Measurements from ENCODE around the gene SLC2A5. TPM values are rescaled to one million over a fixed set of nuclear protein-coding genes. Genes with fewer than 3 reads are reported as not detected.

Gene SLC2A5
- total RNA-seq, 1 experiment from 2014 or later, result not detected

DNA sequence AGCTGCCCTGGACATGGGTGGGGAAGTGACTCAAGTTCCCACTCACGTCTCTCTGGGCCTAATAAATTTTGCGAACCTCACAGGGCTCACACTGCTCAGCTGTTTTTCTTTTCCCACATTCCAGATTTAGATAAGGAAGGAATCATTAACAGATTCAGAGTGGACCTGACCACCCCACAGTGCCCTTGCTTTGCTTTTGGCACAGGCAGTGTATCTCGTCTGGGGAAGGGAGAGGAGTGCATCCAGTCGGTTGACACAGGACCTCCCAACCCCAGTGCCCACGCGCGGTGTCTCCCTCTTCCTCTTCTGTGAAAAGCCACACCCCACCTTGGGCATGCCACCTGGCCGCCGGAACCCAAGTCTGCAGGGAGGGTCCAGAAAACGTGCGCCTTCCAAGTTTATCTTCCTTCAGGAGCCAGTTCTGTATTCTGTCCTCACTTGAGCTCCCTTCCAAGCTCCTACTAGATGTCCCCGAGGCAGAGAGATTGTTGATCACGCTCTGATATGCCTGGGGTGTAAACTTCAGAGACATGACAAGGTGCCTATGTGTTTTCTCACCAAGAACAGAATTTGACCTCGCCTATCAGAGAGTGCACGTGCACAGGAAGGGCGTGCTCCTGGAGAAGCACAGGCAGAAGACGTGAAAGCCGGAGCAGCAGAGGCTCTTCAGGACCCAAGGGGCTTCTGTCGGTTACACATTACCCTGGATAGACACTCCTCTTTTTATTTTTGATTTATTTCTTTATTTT lies 9.5 kb upstream of the SLC2A5 start:
- Histone ChIP-seq H3K9me3 (ENCODE audit: low read length) (no peaks in the 10 kb centered on the region), H3K4me3 (ENCODE audit: low read length) (no peak overlapping the region), H3K4me1 (ENCODE audit: insufficient read depth, low read length) (peaks cover 36% of the 10 kb centered on the region), H3K4me2 (ENCODE audit: low read length) (no peak overlapping the region; the same call in 1 of the 2 replicates), H3K36me3 (ENCODE audit: low read depth, low read length) (no peaks in the 10 kb centered on the region), H3K9me2 (replicated peaks; ENCODE audit: low read length) (no peaks in the 10 kb centered on the region), H2AFZ (ENCODE audit: low read length) (peak overlapping the region; percentile 19; the same call in 1 of the 2 replicates), H3K27ac (ENCODE audit: low read length) (peak overlapping the region; percentile 66), H4K20me1 (ENCODE audit: low read length) (no peaks in the 10 kb centered on the region), H3F3A (ENCODE audit: low read length, unreplicated experiment) (peaks cover 4% of the 10 kb centered on the region), H3K27me3 (ENCODE audit: low read length) (no peaks in the 10 kb centered on the region), H3K79me2 (ENCODE audit: low read length) (no peaks in the 10 kb centered on the region), H3K9ac (ENCODE audit: low read length) (peak overlapping the region; percentile 41; the same call in 1 of the 2 replicates)
- BruUV-seq (replicated peaks), result no TSS peak
- ATAC-seq (peak; percentile 38; the same call in 1 of the 2 replicates), DNase-seq (peak; percentile 25)
- TF ChIP-seq EZH2phosphoT487 (IDR thresholded peaks at IDR 0.05; ENCODE audit: borderline replicate concordance, low read length), result no peak
- TF ChIP-seq EZH2 (IDR thresholded peaks at IDR 0.05; ENCODE audit: low read length, unreplicated experiment), result no peak
- TF ChIP-seq, protein P1, sequence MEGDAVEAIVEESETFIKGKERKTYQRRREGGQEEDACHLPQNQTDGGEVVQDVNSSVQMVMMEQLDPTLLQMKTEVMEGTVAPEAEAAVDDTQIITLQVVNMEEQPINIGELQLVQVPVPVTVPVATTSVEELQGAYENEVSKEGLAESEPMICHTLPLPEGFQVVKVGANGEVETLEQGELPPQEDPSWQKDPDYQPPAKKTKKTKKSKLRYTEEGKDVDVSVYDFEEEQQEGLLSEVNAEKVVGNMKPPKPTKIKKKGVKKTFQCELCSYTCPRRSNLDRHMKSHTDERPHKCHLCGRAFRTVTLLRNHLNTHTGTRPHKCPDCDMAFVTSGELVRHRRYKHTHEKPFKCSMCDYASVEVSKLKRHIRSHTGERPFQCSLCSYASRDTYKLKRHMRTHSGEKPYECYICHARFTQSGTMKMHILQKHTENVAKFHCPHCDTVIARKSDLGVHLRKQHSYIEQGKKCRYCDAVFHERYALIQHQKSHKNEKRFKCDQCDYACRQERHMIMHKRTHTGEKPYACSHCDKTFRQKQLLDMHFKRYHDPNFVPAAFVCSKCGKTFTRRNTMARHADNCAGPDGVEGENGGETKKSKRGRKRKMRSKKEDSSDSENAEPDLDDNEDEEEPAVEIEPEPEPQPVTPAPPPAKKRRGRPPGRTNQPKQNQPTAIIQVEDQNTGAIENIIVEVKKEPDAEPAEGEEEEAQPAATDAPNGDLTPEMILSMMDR (conservative IDR thresholded peaks at IDR 0.05; ENCODE audit: low read depth, low read length), result no peak
- ChIA-PET POLR2A (ENCODE audit: unreplicated experiment) (no interaction called here), CTCF (no interaction called here)
- intact Hi-C loops (cut with micrococcal nuclease), result no loop called here

DNA sequence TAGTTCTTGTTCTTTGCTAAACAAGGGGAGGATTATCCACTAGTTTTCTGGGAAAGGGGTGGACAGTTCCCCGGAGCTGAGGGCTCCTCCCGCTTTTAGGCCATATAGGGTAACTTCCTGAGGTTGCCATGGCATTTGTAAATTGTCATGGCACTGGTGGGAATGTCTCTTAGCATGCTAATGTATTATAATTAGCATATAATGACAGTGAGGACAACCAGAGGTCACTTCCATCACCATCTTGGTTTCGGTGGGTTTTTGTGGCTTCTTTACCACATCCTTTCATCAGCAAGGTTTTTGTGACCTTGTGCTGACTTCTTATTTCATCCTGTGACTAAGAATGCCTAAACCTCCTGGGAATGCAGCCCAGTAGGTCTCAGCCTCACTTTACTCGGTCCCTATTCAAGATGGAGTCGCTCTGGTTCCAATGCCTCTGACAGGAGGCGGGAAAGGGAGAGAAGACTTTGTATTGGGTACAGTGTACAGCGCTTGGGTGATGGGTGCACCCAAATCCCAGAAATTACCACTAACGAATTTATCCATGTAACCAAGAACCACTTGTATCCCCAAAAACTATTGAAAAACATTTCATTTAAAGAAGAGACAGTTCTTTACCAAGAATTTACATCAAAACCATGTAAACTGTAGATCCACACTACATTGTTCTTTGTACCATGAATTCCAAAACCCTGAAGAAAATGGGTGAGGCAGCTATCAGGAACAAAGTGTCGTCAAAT lies 8.7 kb upstream of the SLC2A5 start:
- H3F3A ChIP-seq (ENCODE audit: low read length, unreplicated experiment), result peaks cover 4% of the 10 kb centered on the region
- ATAC-seq (peak; percentile 44), DNase-seq (peak; percentile 70)
- no peaks in the 10 kb centered on the region for H3K79me2 ChIP-seq (ENCODE audit: low read length)
- H3K9ac ChIP-seq (ENCODE audit: low read length), result no peak overlapping the region; the same call in 1 of the 2 replicates
- TF ChIP-seq, protein P1 (conservative IDR thresholded peaks at IDR 0.05; ENCODE audit: low read depth, low read length), result no peak
- TF ChIP-seq EZH2phosphoT487 (IDR thresholded peaks at IDR 0.05; ENCODE audit: borderline replicate concordance, low read length) (no peak), EZH2 (IDR thresholded peaks at IDR 0.05; ENCODE audit: low read length, unreplicated experiment) (no peak)
- POLR2A ChIA-PET (ENCODE audit: unreplicated experiment), result no interaction called here
- intact Hi-C loops (cut with micrococcal nuclease), result no loop called here
- H3K4me2 ChIP-seq (ENCODE audit: low read length), result no peak overlapping the region; the same call in 1 of the 2 replicates
- no TSS peak for BruUV-seq (replicated peaks)
- no peaks in the 10 kb centered on the region for H3K36me3 ChIP-seq (ENCODE audit: low read depth, low read length)
- no peak overlapping the region for H3K4me3 ChIP-seq (ENCODE audit: low read length)
- no peaks in the 10 kb centered on the region for H3K9me3 ChIP-seq (ENCODE audit: low read length)
- no peaks in the 10 kb centered on the region for H3K27me3 ChIP-seq (ENCODE audit: low read length)
- no peaks in the 10 kb centered on the region for H4K20me1 ChIP-seq (ENCODE audit: low read length)
- peaks cover 36% of the 10 kb centered on the region for H3K4me1 ChIP-seq (ENCODE audit: insufficient read depth, low read length)
- no peaks in the 10 kb centered on the region for H3K9me2 ChIP-seq (replicated peaks; ENCODE audit: low read length)
- CTCF ChIA-PET, result no interaction called here
- peak overlapping the region; percentile 66 for H3K27ac ChIP-seq (ENCODE audit: low read length)
- H2AFZ ChIP-seq (ENCODE audit: low read length), result peak overlapping the region; percentile 19; the same call in 1 of the 2 replicates

Measured in PC-3 (cell line).